Breast epithelium (tissue), 4 donors: ENCODE data around the gene LRIT3. TPM values are rescaled to one million over a fixed set of nuclear protein-coding genes. Genes with fewer than 3 reads are reported as not detected.

Experiments
- DNase-seq, 2 donors: peaks; one replicate each; pipeline ENCODE4 v3.0.0-alpha.2; 2019; ENCODE audit warnings: low spot score in 2 of 2
- H3K27ac ChIP-seq, 2 donors: fragments of 200-600 bp; sonication (generic) in 1 of 2; one replicate each; pipeline ENCODE4 v1.5.1; 2016 to 2019; ENCODE audit warnings: mild to moderate bottlenecking in 1 of 2
- H3K27me3 ChIP-seq, 2 donors: fragments of 200-600 bp; sonication (generic) in 1 of 2; one replicate each; pipeline versions ENCODE4 v1.5.1 to v1.6.0; 2017 to 2019; ENCODE audit warnings: control low read depth in 1 of 2, mild to moderate bottlenecking in 1 of 2
- H3K36me3 ChIP-seq: fragments of 200-600 bp; one replicate; pipeline ENCODE4 v1.5.1; 2019
- H3K4me1 ChIP-seq, 2 donors: fragments of 200-600 bp; sonication (generic); one replicate each; pipeline ENCODE4 v1.5.1; 2016 to 2019; ENCODE audit warnings: control low read depth in 1 of 2
- H3K4me3 ChIP-seq, 3 donors: fragments of 200-600 bp; sonication (generic); 1 replicate in 2 of 3; 2 replicates in 1 of 3; pipeline ENCODE4 v1.5.1; 2016 to 2019; ENCODE audit warnings: mild to moderate bottlenecking in 3 of 3, moderate library complexity in 2 of 3
- H3K9me3 ChIP-seq, 2 donors: fragments of 200-600 bp; sonication (generic) in 1 of 2; one replicate each; pipeline ENCODE4 v1.5.1; 2016 to 2019; ENCODE audit warnings: control low read depth in 1 of 2
- CTCF ChIP-seq, 3 donors: fragments of 450-650 bp; IDR thresholded peaks; one replicate each; pipeline ENCODE4 v1.5.1; 2016 to 2017; ENCODE audit warnings: antibody characterized with exemption in 3 of 3, mild to moderate bottlenecking in 3 of 3, moderate library complexity in 3 of 3
- POLR2A ChIP-seq: fragments of 450-650 bp; IDR thresholded peaks from one replicate; pipeline ENCODE4 v1.6.1; 2016; ENCODE audit warnings: antibody characterized with exemption, mild to moderate bottlenecking, moderate library complexity
- POLR2AphosphoS5 ChIP-seq, 3 donors: sonication (generic); formaldehyde crosslinking; IDR thresholded peaks; one replicate each; pipeline ENCODE4 v1.6.1; 2017; ENCODE audit warnings: antibody characterized with exemption in 3 of 3
- intact Hi-C: fragments of 100-400 bp; cut with DNase I; formaldehyde crosslinking; loops from one replicate; pipeline ENCODE4 v1.15.1; 2023; ENCODE audit warnings: low total_unique reads
- total RNA-seq, 3 donors: library from RNA; depleted of rRNA; stranded (reverse); fragments of >200 nt; gene quantifications; one replicate each; pipeline ENCODE4 v1.1.0, GENCODE V29; 2016

Gene LRIT3
- total RNA-seq, 3 donors from 2014 or later: 0.16 to 0.66 (median 0.59) TPM

GRCh38 chr4:109879636-109880314, 31.9 kb downstream of the LRIT3 start:
- no peak overlapping the region for H3K4me3 ChIP-seq

GRCh38 chr4:109886303-109886702, 38.4 kb downstream of the LRIT3 start:
- no peak for DNase-seq
- Histone ChIP-seq H3K27ac (no peak overlapping the region), H3K9me3 (no peaks in the 10 kb centered on the region), H3K36me3 (no peaks in the 10 kb centered on the region), H3K4me1 (no peaks in the 10 kb centered on the region), H3K4me3 (no peak overlapping the region), H3K27me3 (no peaks in the 10 kb centered on the region)
- TF ChIP-seq CTCF (IDR thresholded peaks at IDR 0.05) (no peak), POLR2A (no peak), POLR2AphosphoS5 (IDR thresholded peaks at IDR 0.05) (no peak)
- intact Hi-C loops: no loop called here

More at GRCh38 chr4:109879636-109880314, 31.9 kb downstream of the LRIT3 start:
- no peaks in the 10 kb centered on the region for H3K27me3 ChIP-seq
- intact Hi-C loops: no loop called here
- H3K27ac ChIP-seq: no peak overlapping the region
- H3K9me3 ChIP-seq: no peaks in the 10 kb centered on the region
- H3K4me1 ChIP-seq: no peaks in the 10 kb centered on the region
- TF ChIP-seq POLR2A (no peak), POLR2AphosphoS5 (IDR thresholded peaks at IDR 0.05) (no peak), CTCF (IDR thresholded peaks at IDR 0.05) (no peak)
- no peaks in the 10 kb centered on the region for H3K36me3 ChIP-seq
- no peak for DNase-seq

- intact Hi-C loops: no loop called here
- Histone ChIP-seq H3K4me1 (no peaks in the 10 kb centered on the region), H3K27me3 (no peaks in the 10 kb centered on the region), H3K36me3 (no peaks in the 10 kb centered on the region), H3K4me3 (no peak overlapping the region), H3K9me3 (no peaks in the 10 kb centered on the region), H3K27ac (no peak overlapping the region)
- DNase-seq: no peak
- TF ChIP-seq CTCF (IDR thresholded peaks at IDR 0.05) (no peak), POLR2A (no peak), POLR2AphosphoS5 (IDR thresholded peaks at IDR 0.05) (no peak)
Measured at GRCh38 chr4:109887071-109887470, 39.2 kb downstream of the LRIT3 start.

GRCh38 chr4:109890076-109890475, 42.2 kb downstream of the LRIT3 start:
- no peaks in the 10 kb centered on the region for H3K27me3 ChIP-seq
- TF ChIP-seq POLR2AphosphoS5 (IDR thresholded peaks at IDR 0.05) (no peak), CTCF (IDR thresholded peaks at IDR 0.05) (no peak), POLR2A (no peak)
- no peaks in the 10 kb centered on the region for H3K4me1 ChIP-seq
- H3K36me3 ChIP-seq: no peaks in the 10 kb centered on the region
- no peaks in the 10 kb centered on the region for H3K9me3 ChIP-seq
- H3K4me3 ChIP-seq: no peak overlapping the region
- H3K27ac ChIP-seq: no peak overlapping the region
- intact Hi-C loops: no loop called here
- DNase-seq: no peak

GRCh38 chr4:109902559-109903251, 54.8 kb downstream of the LRIT3 start:
- TF ChIP-seq POLR2A (no peak), POLR2AphosphoS5 (IDR thresholded peaks at IDR 0.05) (no peak), CTCF (IDR thresholded peaks at IDR 0.05) (no peak)
- intact Hi-C loops: no loop called here
- H3K4me1 ChIP-seq: no peaks in the 10 kb centered on the region
- DNase-seq: no peak
- no peak overlapping the region for H3K27ac ChIP-seq
- no peak overlapping the region for H3K4me3 ChIP-seq
- no peaks in the 10 kb centered on the region for H3K9me3 ChIP-seq
- no peaks in the 10 kb centered on the region for H3K36me3 ChIP-seq
- no peaks in the 10 kb centered on the region for H3K27me3 ChIP-seq
